HG03378 (cell line): Measurements from ENCODE around the gene ATP7B.
"Not testable (repeated sequence)": the region's sequence is repeated elsewhere in the genome, so short reads cannot be mapped to it uniquely, and the experiment has no call there.

ENCODE experiments used
- ATAC-seq: cut with Tn5 transposase; IDR thresholded peaks from one replicate; pipeline ENCODE4 v1.9.1; 2021; ENCODE audit warnings: mild to moderate bottlenecking, moderate library complexity; ENCODE audit not compliant: unreplicated experiment

ATP7B gene

GRCh38 chr13:52010890-52011631 is at the start of gene ATP7B:
Gene ATP7B, minus strand, starts transcription at chr13:52011450. Its CDS starts 113 bp downstream, at chr13:52011337.
- ATAC-seq, result no peak

DNA sequence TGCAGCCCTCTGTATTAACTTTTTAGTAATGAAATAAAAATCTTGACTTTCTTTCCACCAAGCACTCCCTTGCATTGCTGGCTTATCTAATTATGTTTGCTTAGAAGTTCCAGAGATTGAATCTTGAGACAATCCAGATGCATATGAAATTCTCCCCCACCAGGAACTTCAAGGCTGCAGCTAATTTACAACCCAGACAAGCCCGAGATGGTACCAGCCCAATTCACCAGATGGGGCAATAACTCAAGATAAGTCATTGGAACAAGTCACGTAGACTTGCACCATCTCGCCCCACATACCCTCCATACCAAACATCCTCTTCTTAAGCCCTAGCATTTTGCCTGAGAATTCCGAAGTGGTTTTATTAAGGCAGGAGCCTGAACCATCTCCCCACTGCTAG is 42.2 kb upstream of the ATP7B start:
- no peak for ATAC-seq

- no peak for ATAC-seq
These were observed 40.1 kb upstream of the ATP7B start for GRCh38 chr13:52051400-52051799.

- ATAC-seq, result no peak
These were observed 37.3 kb upstream of the ATP7B start for GRCh38 chr13:52048516-52048915.

- ATAC-seq, result no peak
These were observed 36.2 kb upstream of the ATP7B start for GRCh38 chr13:52047463-52047862.

DNA sequence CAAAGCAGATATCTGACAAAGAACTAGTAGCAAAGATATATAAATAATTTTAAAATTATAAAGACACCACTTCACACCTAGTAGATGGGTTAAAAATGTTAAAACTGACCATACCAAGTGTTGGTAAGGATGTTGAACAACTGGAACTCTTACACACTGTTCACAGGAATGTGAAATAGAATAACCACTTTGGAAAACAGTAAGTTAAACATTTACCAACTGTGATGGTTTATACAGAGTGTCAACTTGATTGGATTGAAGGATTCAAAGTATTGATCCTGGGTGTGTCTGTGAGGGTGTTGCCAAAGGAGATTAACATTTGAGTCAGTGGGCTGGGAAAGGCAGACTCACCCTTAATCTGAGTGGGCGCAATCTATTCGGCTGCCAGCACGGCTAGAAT is 32.4 kb upstream of the ATP7B start:
- ATAC-seq, result no peak

- ATAC-seq, result no peak
These were observed 24.8 kb upstream of the ATP7B start for GRCh38 chr13:52036037-52036436.

DNA sequence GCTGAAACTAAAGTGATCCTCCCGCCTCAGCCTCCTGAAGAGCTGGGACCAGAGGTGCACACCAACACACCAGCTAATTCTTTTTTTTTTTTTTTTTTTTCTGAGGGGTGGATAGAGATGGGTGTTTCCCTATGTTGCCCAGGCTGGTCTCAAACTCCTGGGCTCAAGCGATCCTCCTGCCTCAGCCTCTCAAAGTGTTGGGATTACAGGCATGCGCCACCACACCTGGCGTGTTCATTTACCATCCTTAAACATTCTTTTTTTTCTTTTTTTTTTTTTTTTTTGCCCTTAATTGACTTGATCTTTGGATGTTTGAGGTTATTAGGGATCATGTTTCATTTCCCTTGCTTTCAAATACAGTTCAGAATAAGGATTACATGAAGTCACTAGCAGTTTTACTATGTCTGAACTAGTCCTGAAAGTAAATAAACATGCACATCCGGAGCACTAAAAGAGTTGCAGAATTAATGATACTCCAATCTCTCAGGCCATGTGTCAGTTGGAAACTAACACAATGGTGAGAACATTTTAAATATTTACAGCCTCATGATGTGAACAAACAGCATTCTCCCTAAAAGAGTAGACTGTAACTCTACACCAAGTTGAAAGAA is 23.5 kb upstream of the ATP7B start:
- no peak for ATAC-seq

DNA sequence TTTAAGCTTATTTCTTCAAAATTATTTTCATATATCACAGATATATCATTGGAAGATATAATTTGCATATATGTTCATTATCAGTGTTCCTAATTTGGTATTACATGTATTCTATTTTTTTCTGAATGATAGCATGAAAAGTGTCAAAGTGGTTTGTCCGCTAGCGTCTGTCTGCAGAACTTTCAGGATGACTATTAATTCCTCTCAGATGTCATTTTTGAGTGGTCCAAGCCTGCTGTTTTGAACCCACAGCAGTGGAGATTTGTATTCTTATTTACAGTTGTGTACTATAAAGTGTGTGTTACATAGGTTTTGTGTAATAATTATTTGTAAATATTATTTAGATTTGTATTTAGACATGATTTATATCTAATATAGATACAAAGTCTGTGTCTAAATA is 21.8 kb upstream of the ATP7B start:
- no peak for ATAC-seq

DNA sequence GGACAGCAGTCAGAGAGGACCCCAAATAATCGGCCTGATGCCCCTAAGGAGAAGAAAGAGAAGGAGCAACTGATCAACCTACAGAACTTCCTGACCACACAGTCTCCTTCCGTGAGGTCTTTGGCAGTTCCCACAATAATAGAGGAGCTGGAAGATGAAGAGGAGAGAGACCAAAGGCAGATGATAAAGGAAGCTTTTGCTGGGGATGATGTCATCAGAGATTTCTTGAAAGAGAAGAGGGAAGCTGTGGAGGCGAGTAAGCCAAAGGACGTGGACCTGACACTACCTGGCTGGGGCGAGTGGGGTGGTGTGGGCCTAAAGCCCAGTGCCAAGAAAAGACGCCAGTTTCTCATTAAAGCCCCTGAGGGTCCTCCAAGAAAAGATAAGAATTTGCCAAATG is 19.2 kb upstream of the ATP7B start:
- ATAC-seq, result not testable (repeated sequence)

DNA sequence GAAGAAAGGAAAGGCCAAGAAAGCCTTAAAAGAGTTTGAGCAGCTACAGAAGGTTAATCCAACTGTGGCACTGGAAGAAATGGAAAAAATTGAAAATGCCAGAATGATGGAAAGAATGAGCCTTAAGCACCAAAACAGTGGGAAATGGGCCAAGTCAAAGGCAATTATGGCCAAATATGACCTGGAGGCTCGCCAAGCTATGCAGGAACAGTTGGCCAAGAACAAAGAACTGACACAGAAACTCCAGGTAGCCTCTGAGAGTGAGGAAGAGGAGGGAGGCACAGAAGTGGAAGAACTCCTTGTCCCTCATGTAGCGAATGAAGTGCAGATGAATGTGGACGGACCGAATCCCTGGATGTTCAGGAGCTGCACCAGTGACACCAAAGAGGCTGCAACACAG is 18.3 kb upstream of the ATP7B start:
- no peak for ATAC-seq

DNA sequence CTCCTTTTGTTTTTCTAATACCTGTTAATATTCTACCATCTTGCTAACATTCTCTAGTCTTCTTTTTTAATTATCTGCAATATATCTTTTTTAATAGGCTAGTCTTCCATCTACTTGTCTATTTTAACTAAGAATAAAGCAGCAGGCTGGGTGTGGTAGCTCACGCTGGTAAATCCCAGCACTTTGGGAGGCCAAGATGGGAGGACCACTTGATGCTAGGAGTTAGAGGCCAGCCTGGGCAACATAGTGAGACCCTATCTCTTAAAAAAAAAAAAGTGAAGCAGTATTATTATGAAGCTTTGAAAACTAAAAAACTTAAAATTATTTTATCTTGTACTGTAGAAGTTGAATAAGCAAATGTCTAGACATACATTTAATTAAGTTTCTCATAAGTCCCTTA is 16.6 kb upstream of the ATP7B start:
- ATAC-seq, result no peak

DNA sequence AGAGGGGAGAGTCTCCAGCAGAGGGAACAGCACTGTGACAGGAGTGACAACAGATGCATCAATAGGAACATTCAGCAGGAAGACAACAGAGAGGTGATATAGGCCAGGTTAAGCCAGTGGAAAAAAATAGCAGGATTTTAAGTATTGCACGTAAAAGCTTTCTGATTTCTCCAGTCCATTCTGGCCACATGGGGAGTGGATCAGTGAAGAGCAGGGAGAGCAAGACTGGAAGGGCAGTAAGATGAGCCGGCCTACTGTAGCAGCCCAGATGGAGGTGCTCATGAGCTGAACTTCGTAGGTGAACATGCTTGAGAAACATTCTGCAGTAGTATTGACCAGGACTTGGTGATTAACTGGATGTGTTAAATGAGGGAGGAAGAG is 15.0 kb upstream of the ATP7B start:
- ATAC-seq, result no peak

DNA sequence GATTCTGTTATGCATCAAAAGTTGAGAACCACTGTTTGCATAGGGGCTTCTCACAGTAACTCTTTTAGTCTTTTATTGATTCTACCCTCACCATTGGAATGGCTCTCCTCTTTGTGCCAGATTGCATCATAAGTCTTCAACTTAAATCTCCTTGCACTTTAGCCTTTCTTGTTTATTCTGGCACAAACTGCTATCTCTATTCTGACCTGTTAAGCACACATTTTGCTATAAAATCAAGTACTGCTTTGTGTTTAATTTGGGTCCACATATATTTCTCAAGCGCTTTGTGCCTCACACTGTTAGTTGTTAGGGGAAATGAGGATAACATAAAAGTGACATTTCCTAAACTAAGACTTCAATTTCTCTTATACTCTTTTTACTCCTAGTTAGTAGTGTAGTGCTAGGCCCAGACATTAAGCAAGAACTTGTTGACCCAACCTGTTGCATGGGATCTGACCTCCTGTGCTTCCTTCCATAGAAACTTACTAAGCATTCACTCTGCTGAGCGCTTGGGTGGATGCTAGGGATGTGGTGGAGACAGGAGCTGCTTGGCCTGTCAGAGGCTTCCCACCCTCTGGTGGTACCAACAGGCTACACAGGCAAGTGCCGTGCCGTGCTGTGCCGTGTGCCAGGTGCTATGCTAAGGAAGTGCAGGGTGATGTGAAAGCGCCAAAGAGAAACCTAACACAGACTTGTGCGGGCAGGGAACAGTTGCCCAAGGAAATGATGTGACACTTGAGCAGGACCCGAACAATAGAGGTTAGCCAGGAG is 14.4 kb upstream of the ATP7B start:
- no peak for ATAC-seq

DNA sequence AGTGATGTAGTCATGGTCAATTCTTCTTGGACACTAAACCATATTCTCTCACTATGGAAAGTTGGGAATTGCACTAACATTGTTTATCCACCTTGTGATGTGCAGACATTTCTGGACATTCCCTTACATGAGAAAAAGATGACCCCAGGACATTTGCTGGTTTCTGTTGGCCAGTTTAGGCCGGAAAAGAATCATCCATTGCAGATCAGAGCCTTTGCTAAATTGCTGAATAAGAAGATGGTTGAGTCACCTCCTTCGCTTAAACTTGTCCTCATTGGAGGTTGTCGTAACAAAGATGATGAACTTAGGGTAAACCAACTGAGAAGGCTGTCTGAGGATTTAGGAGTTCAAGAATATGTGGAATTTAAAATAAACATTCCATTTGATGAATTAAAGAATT is 13.2 kb upstream of the ATP7B start, which contains the start of gene UTP14C:
Gene UTP14C, plus strand, starts transcription at position 211 of the 400 bp plus-strand sequence. CDS start 4,114 bp downstream, outside the sequence.
- no peak for ATAC-seq

DNA sequence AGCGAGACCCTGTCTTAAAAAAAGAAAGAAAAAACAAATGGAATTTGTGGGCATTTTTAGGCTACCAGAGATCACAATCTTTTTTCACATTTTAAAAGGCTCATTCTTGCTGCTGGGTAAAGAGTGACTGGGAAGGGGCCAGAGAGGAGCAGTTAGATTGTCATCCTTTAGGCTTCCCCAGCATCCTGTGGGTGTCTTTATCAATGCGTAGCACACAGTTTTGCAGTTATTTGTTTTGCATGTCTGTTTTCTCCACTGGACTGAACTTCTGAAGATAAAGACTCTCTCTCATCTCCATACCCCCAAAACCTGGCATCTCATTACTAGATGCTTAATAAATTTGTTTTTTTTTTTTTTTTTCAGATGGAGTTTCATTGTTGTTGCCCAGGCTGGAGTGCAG is 11.1 kb upstream of the ATP7B start:
- ATAC-seq, result no peak

GRCh38 chr13:52020191-52020590 is 8.9 kb upstream of the ATP7B start:
- no peak for ATAC-seq

DNA sequence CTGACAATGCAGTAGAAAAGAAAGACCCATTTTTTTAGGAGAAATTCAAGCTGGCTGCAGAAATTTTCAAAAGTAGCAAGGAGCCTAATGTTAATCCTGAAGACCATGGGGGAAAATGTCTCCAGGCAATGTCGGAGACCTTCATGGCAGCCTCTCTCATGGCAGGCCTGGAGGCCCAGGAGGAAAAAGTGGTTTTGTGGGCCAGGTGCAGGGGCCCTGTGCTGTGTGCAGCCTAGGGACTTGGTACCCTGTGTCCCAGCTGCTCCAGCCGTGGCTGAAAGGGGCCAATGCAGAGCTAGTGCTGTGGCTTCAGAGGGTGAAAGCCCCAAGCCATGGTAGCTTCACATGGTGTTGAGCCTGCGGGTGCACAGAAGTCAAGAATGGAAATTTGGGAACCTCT is 5.0 kb upstream of the ATP7B start:
- ATAC-seq, result no peak

DNA sequence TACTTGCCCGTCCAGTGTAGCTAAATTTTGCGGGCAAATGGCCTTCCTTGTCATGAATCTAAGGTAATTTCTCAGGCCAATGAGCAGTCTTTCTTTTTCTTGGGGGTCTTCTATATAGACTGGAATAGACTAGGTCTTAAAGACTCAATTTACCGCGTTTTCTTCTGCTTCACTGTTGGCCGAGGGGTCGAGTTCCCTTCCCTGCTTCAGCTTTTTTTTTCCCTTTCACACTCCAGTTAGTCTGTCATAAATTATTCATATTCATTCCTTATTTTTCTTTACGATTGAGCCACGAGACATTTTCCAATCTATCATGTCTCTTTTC is 1.2 kb upstream of the ATP7B start:
- no peak for ATAC-seq

- ATAC-seq, result peak; percentile 99
These were observed 622 bp upstream of the ATP7B start, which contains the start of gene ALG11 for GRCh38 chr13:52011632-52012511. Gene ALG11, plus strand, starts transcription at chr13:52012398. Its CDS starts 21 bp downstream, at chr13:52012419.

DNA sequence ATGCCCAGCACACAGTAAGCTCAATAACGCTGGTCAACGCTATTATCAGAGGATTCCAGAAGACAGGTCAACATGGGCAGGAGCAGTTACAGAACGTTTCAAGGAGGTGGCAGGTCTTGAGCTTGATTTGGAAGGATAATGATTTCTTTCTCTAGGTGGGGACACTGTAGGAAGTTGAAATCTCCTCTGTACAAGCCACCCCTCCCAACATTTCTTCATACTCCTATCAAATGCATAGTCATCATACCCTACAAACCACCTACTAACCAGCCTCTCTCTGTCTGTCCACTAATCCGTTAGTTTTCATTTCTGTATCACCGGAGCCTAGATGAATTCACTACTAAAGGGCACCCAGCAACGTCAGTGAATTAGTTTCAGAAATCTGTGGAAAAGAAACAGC is 1.3 kb downstream of the ATP7B start:
- no peak for ATAC-seq
